HEK293T (cell line): Measurements from ENCODE around the gene BAHCC1.

Experiments used
- CTCF ChIA-PET: fragments of 350-600 bp; formaldehyde crosslinking; extraction: SDS; loops from one replicate; lab custom pipeline; 2021; ENCODE audit warnings: antibody characterized with exemption, inconsistent platforms; lab: Yijun Ruan, JAX
- POLR2A ChIA-PET: fragments of 350-600 bp; formaldehyde crosslinking; extraction: SDS; loops from one replicate; lab custom pipeline; 2020; ENCODE audit warnings: antibody characterized with exemption, inconsistent platforms; lab: Yijun Ruan, JAX
- DNase-seq: peaks from one replicate; pipeline ENCODE4 v3.0.0; 2012; ENCODE audit warnings: mixed read lengths; ENCODE audit errors: extremely low spot score
- ARNT ChIP-seq: fragments of 450-650 bp; IDR thresholded peaks from 2 replicates; pipeline ENCODE4 v1.6.1; 2017; ENCODE audit warnings: mild to moderate bottlenecking
- BHLHE40 ChIP-seq: fragments of 450-650 bp; IDR thresholded peaks from 2 replicates; pipeline ENCODE4 v1.6.1; 2016; ENCODE audit warnings: mild to moderate bottlenecking, moderate library complexity, borderline replicate concordance
- CTBP1 ChIP-seq: fragments of 450-650 bp; IDR thresholded peaks from 2 replicates; pipeline ENCODE4 v1.6.1; 2016; ENCODE audit warnings: borderline replicate concordance
- ELF4 ChIP-seq: fragments of 450-650 bp; IDR thresholded peaks from 2 replicates; pipeline ENCODE4 v1.6.1; 2017; ENCODE audit warnings: antibody characterized with exemption
- FOXA1 ChIP-seq: fragments of 450-650 bp; IDR thresholded peaks from 2 replicates; pipeline ENCODE4 v1.6.1; 2016; ENCODE audit warnings: mild to moderate bottlenecking
- FOXK2 ChIP-seq: fragments of 450-650 bp; IDR thresholded peaks from 2 replicates; pipeline ENCODE4 v1.6.1; 2016; ENCODE audit warnings: mild to moderate bottlenecking
- FOXM1 ChIP-seq: fragments of 450-650 bp; IDR thresholded peaks from 2 replicates; pipeline ENCODE4 v1.6.1; 2017; ENCODE audit warnings: mild to moderate bottlenecking, borderline replicate concordance
- HDGF ChIP-seq: fragments of 450-650 bp; IDR thresholded peaks from 2 replicates; pipeline ENCODE4 v1.6.1; 2017; ENCODE audit warnings: antibody characterized with exemption, borderline replicate concordance
- L3MBTL2 ChIP-seq: fragments of 450-650 bp; conservative IDR thresholded peaks from 2 replicates; pipeline ENCODE4 v1.6.1; 2016; ENCODE audit warnings: mild to moderate bottlenecking
- LEF1 ChIP-seq: fragments of 450-650 bp; IDR thresholded peaks from 2 replicates; pipeline ENCODE4 v1.6.1; 2017; ENCODE audit warnings: mild to moderate bottlenecking, borderline replicate concordance
- NFRKB ChIP-seq: fragments of 450-650 bp; IDR thresholded peaks from 2 replicates; pipeline ENCODE4 v1.6.1; 2016; ENCODE audit warnings: mild to moderate bottlenecking, moderate library complexity
- PKNOX1 ChIP-seq: fragments of 450-650 bp; IDR thresholded peaks from 2 replicates; pipeline ENCODE4 v1.6.1; 2016
- SP1 ChIP-seq: fragments of 450-650 bp; IDR thresholded peaks from 2 replicates; pipeline ENCODE4 v1.6.1; 2017
- SUZ12 ChIP-seq: fragments of 450-650 bp; IDR thresholded peaks from 2 replicates; pipeline ENCODE4 v1.6.1; 2016; ENCODE audit warnings: mild to moderate bottlenecking
- TARDBP ChIP-seq: fragments of 450-650 bp; IDR thresholded peaks from 2 replicates; pipeline ENCODE4 v1.6.1; 2016
- ZNF384 ChIP-seq: fragments of 450-650 bp; IDR thresholded peaks from 2 replicates; pipeline ENCODE4 v1.6.1; 2016

The BAHCC1 gene

GRCh38 chr17:81445642-81446503, 50.6 kb downstream of the BAHCC1 start:
- no peak for TF ChIP-seq CTBP1
- no peak for TF ChIP-seq ZNF384
- POLR2A ChIA-PET: no interaction called here
- DNase-seq: no peak
- CTCF ChIA-PET: interaction anchor here (0.7 to 1.0 kb wide), 2 partner anchors 9 to 25 kb away, joined by 3 to 6 read pairs; no protein-coding TSS in a partner anchor

- ChIA-PET POLR2A (no interaction called here), CTCF (interaction anchor here (0.7 kb wide), 1 partner anchor 149 kb away, joined by 3 read pairs; no protein-coding TSS in a partner anchor)
- TF ChIP-seq NFRKB: no peak
- no peak for TF ChIP-seq CTBP1
- TF ChIP-seq ZNF384: no peak
- TF ChIP-seq HDGF: no peak
- no peak for TF ChIP-seq PKNOX1
- no peak for TF ChIP-seq L3MBTL2
- no peak for TF ChIP-seq FOXA1
- no peak for TF ChIP-seq SUZ12
- TF ChIP-seq TARDBP: no peak
- no peak for TF ChIP-seq ELF4
- no peak for TF ChIP-seq SP1
- TF ChIP-seq FOXK2: no peak
- no peak for TF ChIP-seq ARNT
- no peak for TF ChIP-seq LEF1
- no peak for TF ChIP-seq BHLHE40
- no peak for TF ChIP-seq FOXM1
- DNase-seq: no peak
These were observed 52.2 kb downstream of the BAHCC1 start for GRCh38 chr17:81447331-81447933.

GRCh38 chr17:81448442-81448841, 53.2 kb downstream of the BAHCC1 start:
- DNase-seq: no peak
- ChIA-PET CTCF (no interaction called here), POLR2A (no interaction called here)
- TF ChIP-seq NFRKB: no peak
- no peak for TF ChIP-seq TARDBP
- TF ChIP-seq FOXK2: no peak
- TF ChIP-seq LEF1: no peak
- TF ChIP-seq FOXA1: no peak
- TF ChIP-seq ELF4: no peak
- no peak for TF ChIP-seq ZNF384
- TF ChIP-seq L3MBTL2: no peak
- TF ChIP-seq BHLHE40: no peak
- no peak for TF ChIP-seq SUZ12
- no peak for TF ChIP-seq SP1

- DNase-seq: no peak
- CTCF ChIA-PET: interaction anchor here (1.1 kb wide), 1 partner anchor 8 kb away, joined by 3 read pairs; no protein-coding TSS in a partner anchor
- POLR2A ChIA-PET: no interaction called here
- TF ChIP-seq SP1 (no peak), ZNF384 (no peak), NFRKB (no peak), LEF1 (no peak), SUZ12 (no peak), FOXA1 (no peak), ARNT (no peak), HDGF (no peak), PKNOX1 (no peak), FOXM1 (no peak), BHLHE40 (no peak), CTBP1 (no peak), ELF4 (no peak), FOXK2 (no peak), TARDBP (no peak), L3MBTL2 (no peak)
These were observed 53.7 kb downstream of the BAHCC1 start for GRCh38 chr17:81448950-81449349.

GRCh38 chr17:81449351-81449750, 54.1 kb downstream of the BAHCC1 start:
- CTCF ChIA-PET: interaction anchor here (1.1 kb wide), 1 partner anchor 8 kb away, joined by 3 read pairs; no protein-coding TSS in a partner anchor

More at GRCh38 chr17:81449351-81449750, 54.1 kb downstream of the BAHCC1 start:
- POLR2A ChIA-PET: no interaction called here
- TF ChIP-seq HDGF (no peak), SP1 (no peak), BHLHE40 (no peak), PKNOX1 (no peak), ELF4 (no peak)
- no peak for DNase-seq
